CD4-positive, alpha-beta T cell treated with Interleukin-17A for 1 hour (primary cell): ENCODE data around the gene PBX4.
"Not testable (repeated sequence)": the region's sequence is repeated elsewhere in the genome, so short reads cannot be mapped to it uniquely, and the experiment has no call there.

Experiments used
- DNase-seq: peaks from one replicate; pipeline ENCODE4 v3.0.0-alpha.2; 2020

PBX4 gene

DNA sequence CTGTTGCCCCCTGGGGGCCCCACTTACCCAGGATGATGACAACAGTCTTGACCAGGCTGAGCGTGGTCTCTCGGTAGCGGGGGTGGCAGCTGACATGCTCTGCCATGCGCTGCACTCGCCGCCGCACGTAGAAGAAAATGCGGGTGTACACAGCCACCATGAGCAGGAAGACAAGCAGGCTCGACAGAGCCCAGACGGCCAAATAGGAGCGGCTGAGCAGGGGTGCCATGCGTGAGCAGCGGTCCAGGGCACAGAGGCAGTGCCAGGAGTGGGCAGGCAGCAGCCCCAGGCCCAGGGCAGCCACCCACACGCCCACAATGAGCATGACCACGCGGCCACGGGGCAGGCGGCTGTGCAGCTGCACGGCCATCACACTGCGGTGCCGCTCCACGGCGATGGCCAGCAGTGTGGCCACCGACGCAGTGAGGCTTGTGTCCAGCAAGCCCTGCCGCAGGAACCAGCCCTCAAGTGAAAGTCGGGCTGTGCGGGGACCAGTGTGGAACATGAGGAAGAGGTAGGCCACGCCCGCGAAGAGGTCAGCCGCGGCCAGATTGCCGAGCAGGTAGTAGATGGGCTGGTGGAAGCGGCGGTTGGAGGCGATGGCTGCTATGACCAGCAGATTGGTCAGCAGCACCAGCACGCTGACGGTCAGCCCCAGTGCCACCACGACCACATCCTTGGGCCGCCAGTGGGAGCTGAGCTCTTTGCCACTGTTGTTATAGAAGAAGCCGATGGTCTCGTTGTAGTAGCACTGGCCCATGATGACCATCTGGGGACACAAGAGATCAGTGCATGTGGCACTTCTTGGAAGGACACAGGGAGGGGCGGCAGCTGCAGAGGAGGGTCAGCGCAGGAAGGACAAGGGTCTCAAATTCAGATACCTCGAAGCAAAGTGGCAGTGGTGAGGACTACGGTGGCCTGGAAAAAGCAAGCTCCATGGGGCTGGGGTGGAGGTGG is 8.3 kb upstream of the PBX4 start:
- no peak for DNase-seq

DNA sequence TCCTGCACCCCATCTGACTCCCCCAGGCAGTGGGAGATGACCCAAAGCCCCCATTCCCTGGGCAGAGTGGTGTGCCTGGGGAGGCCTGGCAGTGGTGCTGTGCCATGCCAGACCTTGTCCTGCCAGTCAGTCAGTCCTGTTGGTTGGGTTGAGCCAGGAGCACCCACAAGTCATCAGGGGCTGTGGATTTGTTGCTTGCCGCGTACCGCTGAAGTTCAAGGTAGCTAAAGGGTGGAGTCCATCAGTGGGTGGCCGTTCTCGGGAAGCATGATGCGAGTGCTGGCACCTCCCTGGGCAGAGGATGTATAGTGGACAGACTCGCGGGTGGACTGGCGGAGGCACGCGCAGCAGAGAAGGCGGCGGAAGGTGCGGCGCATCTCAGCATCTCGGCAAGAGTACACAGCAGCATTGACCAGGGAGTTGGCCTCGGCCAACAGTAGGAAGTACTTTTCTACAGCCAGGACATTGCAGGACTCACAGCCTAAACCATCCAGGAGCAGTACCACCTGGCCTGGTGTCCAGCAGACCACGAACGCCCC is 5.6 kb upstream of the PBX4 start:
- DNase-seq = no peak

DNA sequence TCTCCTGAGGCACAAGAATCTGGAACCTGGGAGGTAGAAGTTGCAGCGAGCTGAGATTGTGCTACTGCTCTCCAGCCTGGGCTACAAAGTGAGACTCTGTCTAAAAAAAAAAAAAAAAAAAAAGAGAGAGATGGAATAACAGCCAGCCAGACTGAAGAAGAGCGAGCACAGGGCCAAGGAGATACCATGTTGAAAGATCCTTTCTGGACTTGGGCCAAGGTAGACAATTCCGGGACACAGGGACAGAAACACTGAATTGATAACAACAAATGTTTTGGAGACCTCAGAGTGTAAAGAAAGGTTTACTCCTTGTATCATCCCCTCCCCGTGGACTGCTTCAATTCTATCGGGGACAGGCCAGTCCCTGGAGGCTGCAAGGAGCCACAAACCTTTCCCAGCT is 4.9 kb upstream of the PBX4 start:
- no peak for DNase-seq

DNA sequence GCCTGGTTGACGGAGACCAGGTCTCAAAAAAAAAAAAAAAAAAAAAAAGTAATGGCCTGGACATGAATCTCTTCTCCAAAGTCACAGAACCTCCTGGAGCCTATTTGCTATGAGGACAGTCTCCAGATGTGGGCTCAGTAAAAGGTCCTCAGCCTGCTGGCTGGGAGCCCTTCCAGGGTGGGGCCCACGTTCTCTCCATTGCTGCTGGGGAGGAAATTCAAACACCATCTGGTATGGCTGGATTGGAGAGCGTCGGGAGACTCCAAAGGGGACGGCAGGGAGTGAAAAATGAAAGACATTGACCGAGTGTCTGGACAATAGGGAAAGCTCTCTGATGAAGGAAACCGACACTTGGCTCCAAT is 1.3 kb upstream of the PBX4 start:
- no peak for DNase-seq

DNA sequence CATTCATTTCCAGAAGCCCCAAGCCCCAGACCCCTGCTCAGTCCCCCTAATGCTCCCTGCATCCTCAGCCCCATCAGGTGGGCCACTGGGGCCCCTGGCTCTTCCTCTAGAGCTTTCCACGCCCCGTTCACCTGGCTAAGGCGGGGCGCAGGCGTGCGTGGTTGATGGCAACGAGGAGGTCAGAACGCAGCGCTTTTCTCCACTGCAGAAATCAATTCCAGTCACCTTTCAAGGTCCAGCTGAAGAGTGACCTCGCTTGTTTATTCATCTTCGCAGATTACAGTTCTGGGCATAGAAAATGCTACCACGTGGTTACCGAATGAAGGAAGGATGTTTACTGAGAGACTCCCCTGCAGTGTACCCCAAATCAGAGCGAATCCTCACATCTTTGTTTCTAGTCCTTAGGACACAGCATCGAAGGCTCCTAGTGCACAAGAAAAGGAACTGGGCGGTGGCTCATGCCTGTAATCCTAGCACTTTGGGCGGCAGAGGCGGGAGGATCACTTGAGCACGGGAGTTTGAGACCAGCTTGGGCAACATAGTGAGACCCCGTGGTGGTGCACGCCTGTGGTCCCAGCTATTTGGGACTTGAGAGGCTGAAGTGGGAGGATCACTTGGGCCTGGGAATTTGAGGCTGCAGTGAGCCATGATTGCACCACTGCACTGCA is 828 bp upstream of the PBX4 start:
- no peak for DNase-seq

DNA sequence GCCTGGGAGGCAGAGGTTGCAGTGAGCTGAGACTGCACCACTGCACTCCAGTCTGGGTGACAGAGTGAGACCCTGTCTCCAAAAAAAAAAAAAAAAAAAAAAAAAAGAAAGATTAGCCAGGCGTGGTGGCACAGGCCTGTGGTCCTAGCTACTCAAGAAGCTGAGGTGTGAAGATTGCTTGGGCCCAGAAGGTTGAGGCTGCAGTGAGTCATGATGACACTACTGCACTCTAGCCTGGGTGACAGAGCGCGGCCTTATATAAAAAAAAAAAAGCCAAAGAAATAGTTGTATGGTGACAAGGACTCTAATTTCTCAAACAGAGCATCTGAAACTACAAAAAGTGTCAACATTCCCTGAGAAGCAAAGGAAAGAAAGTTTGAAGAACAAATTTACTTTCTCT is 3.4 kb downstream of the PBX4 start:
- DNase-seq = peak; percentile 71

DNA sequence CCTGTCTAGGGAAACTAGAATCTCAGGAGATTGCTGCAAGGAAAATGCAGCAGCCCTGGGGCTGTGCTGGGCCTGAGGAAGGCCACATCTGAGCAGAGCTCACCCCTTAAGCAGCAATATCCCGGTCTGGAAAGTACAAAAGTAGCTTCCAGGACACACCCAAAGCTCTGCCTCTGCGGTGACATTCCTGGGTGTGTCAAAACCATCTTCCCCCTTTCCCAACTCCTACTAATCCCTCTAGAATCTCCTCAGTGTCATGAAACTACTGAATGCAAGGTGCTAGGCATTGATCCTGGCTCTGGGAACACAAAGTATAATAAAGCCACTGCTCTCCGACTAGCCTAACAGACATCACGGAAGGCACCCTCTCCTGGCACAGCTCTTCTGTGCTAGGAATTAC is 5.0 kb downstream of the PBX4 start:
- no peak for DNase-seq

DNA sequence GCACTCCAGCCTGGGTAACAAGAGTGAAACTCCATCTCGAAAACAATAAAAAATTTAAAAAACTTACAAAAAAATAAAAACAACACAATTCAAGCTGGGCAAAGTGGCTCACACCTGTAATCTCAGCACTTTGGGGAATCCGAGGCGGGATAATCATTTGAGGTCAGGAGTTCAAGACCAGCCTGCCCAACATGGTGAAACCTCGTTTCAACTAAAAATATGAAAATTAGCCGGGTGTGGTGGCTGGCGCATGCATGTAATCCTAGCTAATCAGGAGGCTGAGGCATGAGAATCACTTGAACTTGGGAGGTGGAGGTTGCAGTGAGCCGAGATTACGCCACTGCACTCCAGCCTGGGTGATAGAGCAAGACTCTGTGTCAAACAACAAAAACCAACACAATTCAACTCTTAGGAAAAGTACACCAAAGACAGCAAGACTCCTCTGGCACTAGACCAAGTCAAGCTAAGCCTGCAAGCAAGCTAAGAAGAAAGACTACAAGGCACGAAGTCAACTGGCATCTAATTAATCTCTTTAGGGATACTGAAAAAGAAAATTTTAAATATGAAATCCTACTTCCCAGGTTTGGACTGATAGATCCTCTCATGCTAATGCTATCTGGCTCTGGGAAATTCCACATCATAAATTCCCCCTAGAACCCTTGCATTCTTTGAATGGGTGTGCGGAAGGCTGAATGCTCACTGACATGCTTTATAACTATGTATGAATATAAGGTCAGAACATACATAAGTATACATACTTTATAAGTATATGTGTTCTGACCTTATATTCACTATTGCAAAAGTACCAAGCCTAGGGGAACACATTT is 7.9 kb downstream of the PBX4 start:
- no peak for DNase-seq

DNA sequence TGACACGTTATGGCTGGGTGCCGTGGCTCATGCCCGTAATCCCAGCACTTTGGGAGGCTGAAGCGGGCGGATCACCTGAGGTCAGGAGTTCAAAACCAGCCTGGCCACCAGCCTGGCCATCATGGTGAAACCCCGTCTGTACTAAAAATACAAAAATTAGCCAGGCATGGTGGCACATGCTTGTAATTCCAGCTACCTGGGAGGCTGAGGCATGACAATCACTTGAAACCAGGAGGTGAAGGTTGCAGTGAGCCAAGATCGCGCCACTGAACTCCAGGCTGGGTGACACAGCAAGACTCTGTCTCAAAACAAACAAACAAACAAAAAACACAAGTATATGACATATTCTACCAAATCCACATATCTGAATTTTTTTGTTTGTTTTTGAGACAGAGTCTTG is 11.8 kb downstream of the PBX4 start:
- not testable (repeated sequence) for DNase-seq

DNA sequence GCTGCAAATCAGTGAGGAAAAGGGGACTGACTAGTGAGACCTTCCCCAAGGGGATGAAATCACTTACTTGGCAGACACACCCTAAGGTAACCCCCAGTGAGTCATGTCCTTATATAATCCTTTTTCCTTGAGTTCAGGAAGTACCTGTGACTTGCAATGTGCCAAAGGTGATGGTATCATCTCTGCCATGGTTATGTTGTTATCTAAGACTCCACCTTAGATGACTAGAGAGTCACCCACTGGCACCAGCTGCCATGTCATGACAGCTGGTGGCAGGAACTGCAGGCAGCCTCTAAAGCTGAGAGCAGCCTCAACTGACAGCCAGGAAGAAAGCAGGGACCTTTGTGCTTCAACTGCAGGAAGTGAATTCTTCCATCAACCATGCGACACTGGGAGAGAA is 12.5 kb downstream of the PBX4 start:
- DNase-seq = peak; percentile 84

DNA sequence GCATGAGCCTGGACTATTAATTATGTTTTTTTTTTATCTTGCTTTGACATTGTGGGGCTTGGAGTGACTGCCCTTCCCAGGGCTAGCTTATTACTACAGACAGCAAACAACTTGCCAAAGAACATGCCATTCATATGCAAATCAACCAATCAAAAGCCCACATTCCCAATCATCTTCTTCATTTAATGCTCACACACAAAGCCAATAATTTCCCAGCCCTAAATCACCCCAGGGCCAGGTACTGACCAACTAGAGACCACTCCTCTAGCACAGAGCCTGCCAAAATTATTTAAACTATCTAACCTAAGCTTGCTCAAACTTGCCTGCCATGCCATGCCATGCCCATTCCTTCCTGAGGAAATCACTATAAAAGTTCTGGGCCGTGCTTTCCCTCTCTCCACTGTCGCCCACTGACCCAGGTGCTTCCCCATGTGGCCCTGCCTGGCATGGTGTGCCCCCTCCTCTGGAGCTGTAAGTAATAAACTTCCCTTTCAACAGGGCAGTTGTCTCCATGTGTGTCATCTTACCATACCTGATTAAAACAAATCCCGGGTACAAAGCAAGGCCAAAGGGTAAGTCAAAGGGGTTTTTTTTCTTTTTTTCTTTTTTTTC is 15.7 kb downstream of the PBX4 start:
- DNase-seq = no peak

DNA sequence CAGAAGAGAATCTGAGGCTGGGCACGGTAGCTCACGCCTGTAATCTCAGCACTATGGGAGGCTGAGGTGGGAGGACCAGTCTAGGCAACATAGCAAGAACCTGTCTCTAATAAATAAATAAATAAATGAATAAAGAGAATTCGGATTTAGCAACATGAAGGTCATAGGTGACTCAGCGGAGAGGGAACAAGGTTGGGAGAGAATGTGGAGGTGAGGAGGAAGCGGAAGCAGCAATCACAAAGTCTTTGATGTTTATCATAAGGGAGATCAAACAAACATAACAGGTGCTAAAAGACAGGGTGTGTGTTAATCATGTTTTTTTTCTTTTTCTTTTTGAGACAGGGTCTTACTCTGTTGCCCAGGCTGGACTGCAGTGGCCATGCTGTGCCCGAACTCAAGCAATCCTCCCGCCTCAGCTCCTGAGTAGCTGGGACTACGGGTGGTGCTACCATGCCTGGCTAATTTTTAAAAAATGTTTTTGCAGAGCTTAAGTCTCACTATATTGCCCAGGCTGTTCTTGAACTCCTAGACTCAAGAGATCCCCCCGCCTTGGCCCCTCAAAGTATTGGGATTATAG is 16.3 kb downstream of the PBX4 start:
- peak; percentile 80 for DNase-seq

DNA sequence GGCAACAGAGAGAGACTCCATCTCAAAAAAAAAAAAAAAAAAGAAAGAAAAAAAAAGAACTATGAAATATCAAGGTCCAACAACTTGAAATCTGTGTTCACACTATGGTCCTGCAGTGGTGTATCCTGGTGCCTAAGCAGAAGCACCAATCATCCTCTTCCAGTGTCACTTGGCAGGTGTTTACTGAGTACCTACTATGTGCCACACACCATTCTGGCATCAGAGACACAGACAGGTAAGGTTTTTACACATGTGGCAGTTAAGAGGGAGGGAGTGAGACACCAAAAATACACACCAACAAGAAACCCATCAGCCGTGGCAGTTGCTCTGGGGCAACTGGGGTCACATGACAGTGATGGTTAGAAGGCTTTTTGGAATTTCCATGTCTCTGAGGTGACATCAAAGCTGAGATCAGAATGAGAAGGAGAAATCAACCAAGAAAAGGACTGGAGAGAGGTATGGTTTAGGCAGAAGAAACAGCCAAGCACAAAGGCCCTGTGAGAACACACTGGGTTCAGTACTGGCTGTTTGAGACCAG is 17.6 kb downstream of the PBX4 start:
- DNase-seq = peak; percentile 58

DNA sequence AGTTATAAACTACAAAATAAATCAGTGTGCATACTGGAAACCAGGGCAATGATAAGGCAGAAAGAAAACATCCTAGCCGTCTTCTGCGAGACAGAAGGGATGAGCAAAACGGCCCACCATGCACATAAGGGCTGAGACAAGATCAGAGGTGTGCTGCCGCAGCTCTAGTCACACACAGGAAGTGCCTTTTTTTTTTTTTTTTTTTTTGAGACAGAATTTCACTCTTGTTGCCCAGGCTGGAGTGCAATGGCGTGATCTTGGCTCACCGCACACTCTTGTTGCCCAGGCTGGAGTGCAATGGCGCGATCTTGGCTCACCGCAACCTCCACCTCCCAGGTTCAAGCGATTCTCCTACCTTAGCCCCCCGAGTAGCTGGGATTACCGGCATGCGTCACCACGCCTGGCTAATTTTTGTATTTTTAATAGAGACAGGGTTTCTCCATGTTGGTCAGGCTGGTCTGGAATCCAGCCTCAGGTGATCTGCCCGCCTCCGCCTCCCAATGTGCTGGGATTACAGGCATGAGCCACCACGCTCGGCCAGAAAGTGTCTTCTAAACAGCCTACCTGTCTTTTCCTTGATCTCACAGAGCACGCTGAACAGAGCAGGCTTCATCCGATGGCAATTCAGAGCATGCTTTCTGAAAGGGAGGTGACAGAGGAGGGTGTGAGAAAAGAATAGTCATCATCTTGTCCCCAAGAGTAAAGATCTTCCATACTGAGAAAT is 19.6 kb downstream of the PBX4 start:
- DNase-seq = peak; percentile 85

DNA sequence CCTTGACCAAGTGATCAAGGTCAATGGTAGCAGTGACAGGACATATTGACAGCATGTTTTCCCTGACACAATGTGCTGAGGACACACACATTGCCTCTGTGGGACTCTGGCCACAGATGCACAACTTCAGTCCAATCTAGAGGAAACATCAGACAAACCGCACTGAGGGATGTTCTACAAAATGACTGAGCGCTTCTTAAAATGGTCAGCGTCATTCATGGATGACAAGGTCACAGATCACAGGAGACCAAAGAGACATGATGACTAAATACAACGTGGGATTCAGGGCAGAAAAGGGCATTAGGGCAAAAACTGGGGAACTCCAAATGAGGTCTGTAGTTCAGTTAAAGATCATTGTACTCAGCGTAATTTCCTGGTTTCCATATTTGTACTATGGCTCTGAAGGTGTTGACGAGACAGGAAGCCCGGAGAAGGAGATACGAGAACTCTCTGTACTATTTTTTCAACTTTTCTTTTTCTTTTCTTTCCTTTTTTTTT is 20.6 kb downstream of the PBX4 start:
- DNase-seq = peak; percentile 95

DNA sequence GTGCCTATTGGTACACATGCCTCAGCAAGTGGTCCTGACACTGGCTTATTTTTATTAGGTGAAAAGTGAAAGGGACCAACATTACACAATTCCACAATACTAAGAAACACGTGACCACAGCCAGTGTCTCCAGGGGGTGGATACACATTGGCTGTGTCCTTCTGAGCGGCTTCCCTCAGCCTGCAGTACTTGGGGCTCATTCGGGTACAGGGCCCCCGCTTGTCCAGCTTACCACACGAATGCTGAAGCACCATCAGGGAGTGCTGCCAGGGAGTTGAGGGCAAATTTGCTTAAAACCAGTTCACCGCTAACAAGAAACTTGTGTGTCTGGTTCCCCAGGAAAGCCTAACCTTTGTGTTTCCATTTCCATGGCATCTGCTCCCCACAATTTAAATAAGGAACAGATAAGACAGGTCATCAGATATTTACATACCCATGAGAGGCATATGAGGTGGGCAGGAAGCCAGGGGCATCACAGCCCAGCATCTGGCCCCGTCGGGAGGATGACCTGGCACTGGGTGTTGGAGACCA is 23.3 kb downstream of the PBX4 start:
- DNase-seq = no peak

DNA sequence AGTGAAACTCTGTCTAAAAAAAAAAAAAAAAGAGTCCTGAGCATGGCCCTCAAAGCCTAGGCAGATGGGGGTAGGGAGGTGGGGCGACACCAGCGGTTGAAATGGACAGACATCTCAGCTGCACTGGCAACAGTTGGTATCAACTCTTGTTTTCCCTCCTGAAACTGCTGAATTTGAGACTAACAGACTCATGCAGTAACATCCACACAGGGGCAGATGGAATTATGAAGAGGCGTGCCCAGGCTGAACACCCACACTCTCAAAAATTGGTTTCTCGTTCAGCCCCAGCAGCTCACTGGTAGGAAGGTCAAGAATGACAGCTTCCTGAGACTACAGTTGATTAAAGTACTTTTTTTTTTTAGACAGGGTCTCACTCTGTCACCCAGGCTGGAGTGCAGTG is 24.1 kb downstream of the PBX4 start:
- DNase-seq = no peak

DNA sequence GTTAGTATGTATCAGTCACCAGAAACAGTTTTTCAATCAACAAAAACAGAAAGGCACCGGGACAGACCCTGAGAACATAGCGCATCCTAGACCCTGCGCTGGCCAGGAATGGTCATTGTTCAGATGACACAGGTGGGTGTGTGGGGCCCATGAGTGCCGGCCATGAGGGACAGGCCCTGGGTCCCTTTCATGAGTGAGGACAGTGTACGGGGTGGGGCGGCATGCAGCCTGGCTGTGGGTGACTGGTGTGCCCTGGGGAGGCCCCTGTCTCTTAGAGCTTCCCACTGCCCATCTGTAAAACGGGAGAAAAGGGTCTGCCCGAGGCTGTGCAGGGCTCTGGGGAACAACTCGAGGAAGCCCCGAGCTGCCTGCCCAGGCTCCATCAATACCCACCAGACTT is 25.8 kb downstream of the PBX4 start:
- DNase-seq = no peak

DNA sequence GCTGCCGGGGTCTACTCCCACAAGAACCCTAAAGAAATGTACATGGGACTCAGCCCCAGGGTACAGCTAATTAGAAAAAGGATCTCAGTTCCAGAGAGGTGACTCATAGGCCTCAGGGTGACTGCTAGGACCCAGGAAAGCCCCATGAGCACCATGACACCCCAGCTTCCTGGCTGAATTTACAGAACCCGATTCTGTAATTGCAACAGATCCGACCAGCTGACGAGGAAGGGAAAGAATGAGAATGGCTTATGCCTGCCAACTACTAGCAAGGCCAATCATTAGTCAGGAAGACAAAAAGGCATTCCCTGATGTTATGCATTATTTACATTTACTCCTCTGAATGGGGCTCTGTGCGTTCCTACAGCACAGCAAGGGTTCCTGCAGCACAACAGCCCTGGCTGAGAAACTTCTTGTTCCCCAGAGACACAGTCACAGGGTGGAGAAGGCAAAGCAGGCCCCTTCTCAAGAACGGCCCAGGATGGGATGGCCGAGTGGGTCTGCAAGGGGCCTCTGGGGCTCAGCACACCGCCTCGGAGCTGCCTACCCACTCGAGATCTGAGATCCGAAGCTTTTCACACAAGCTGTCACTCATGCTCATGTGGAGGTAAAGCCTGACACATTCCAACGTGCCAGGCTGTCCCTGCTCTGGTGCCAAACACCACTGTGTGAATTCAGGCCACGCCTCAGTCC is 27.2 kb downstream of the PBX4 start:
- peak; percentile 85 for DNase-seq

DNA sequence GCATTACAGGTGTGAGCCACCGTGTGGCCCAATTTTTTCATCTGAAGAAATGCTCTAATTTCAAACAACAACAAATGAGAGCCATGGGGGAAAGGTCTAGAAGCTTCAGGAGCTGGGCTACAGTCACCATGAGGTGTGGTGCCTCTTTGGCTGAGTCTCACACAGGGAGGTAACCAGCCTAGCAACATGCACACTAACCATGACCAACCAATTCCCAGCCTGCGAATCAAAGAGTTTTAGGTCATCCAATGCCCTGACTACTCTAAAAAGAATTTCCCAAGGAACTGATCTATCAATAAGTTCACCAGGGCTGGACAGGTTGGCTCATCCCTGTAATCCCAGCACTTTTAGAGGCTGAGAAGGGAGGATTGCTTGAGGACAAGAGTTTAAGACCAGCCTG is 29.9 kb downstream of the PBX4 start:
- no peak for DNase-seq
